Neural progenitor cell (in vitro differentiated cells): ENCODE measurements around the gene SPDL1.

Experiments
- CTCF ChIP-seq: fragments of 200-600 bp; sonication (generic); IDR thresholded peaks from 2 replicates; pipeline ENCODE4 v1.5.1; 2017; ENCODE audit warnings: antibody characterized with exemption, mild to moderate bottlenecking
- EZH2 ChIP-seq: fragments of 200-600 bp; sonication (generic); IDR thresholded peaks from 2 replicates; pipeline ENCODE4 v1.6.1; 2017; ENCODE audit warnings: antibody characterized with exemption, mild to moderate bottlenecking, moderate library complexity

- TF ChIP-seq CTCF (no peak), EZH2 (no peak)
These were observed 48.6 kb upstream of the SPDL1 start for GRCh38 chr5:169534939-169535338.
